ENCODE data around the gene BCDIN3D. TPM values are rescaled to one million over a fixed set of nuclear protein-coding genes. Genes with fewer than 3 reads are reported as not detected.

The BCDIN3D gene
- total RNA-seq, 1 experiment from 2014 or later: 3.3 TPM

GRCh38 chr12:49794811-49795653, 47.9 kb downstream of the BCDIN3D start:
- no peak for DNase-seq

More at GRCh38 chr12:49794811-49795653, 47.9 kb downstream of the BCDIN3D start:
- Histone ChIP-seq H3K4ac (ENCODE audit: low read depth, low read length) (no peak overlapping the region), H3K56ac (ENCODE audit: insufficient read length, low read depth, low read length) (no peak overlapping the region), H3K9me3 (ENCODE audit: control insufficient read depth, low read depth, low read length) (no peaks in the 10 kb centered on the region), H4K8ac (replicated peaks; ENCODE audit: insufficient read length, low read depth, low read length) (no peak overlapping the region), H3K79me1 (ENCODE audit: insufficient read depth, low read depth, low read length, poor library complexity, severe bottlenecking) (no peaks in the 10 kb centered on the region), H2BK15ac (ENCODE audit: low read depth, low read length) (no peak overlapping the region), H3T11ph (ENCODE audit: low read length) (no peak overlapping the region), H3K4me1 (ENCODE audit: insufficient read depth, low read length) (no peaks in the 10 kb centered on the region; the same call in 1 of the 2 replicates), H3K79me2 (ENCODE audit: insufficient read depth, low read length) (no peaks in the 10 kb centered on the region), H2BK120ac (ENCODE audit: low read depth, low read length, poor library complexity, severe bottlenecking) (no peak overlapping the region), H3K23me2 (ENCODE audit: insufficient read length, low read depth, low read length, poor library complexity, severe bottlenecking) (no peaks in the 10 kb centered on the region), H3K9ac (ENCODE audit: extremely low read depth, insufficient read length, low read length) (no peak overlapping the region), H2BK20ac (ENCODE audit: low read depth, low read length, poor library complexity, severe bottlenecking) (no peak overlapping the region), H3K14ac (ENCODE audit: insufficient read depth, low read length) (no peak overlapping the region), H3K4me2 (ENCODE audit: insufficient read depth, insufficient read length, low read length) (no peak overlapping the region), H3K23ac (ENCODE audit: insufficient read length, low read depth, low read length) (no peak overlapping the region), H3K27ac (ENCODE audit: insufficient read length, low read depth, low read length) (no peak overlapping the region), H2BK12ac (ENCODE audit: insufficient read length, low read depth, low read length) (no peak overlapping the region), H4K5ac (ENCODE audit: insufficient read length, low read depth, low read length) (no peak overlapping the region), H2AFZ (ENCODE audit: low read length) (no peak overlapping the region), H2BK5ac (ENCODE audit: insufficient read length, low read length) (no peak overlapping the region), H3K27me3 (ENCODE audit: insufficient read depth, low read length) (no peaks in the 10 kb centered on the region), H4K91ac (ENCODE audit: insufficient read length, low read depth, low read length) (no peak overlapping the region), H3K18ac (ENCODE audit: insufficient read length, low read depth, low read length) (no peak overlapping the region), H2AK5ac (ENCODE audit: insufficient read length, low read length) (no peak overlapping the region), H4K20me1 (ENCODE audit: control insufficient read depth, insufficient read depth, insufficient read length) (no peaks in the 10 kb centered on the region)
- TF ChIP-seq CTCF (conservative IDR thresholded peaks at IDR 0.05): no peak
- no CpG with 5 or more reads among the region's 32 CpGs for WGBS (ENCODE audit: extremely low coverage, insufficient read length, low lambda C conversion rate)
- peaks cover 6 to 22% (median 7%) of the 10 kb centered on the region in 3 experiments for H3K36me3 Mint-ChIP-seq (ENCODE audit: insufficient read depth in 1 of 3, low read depth in 3 of 3)
- H3K4me1 Mint-ChIP-seq: peaks cover 5 to 9% of the 10 kb centered on the region in 2 experiments
- no peaks in the 10 kb centered on the region for H3K27me3 Mint-ChIP-seq (ENCODE audit: low read depth)
- H3K27ac Mint-ChIP-seq: no peak overlapping the region
- no peaks in the 10 kb centered on the region for H3K9me3 Mint-ChIP-seq
- H3K4me3 Mint-ChIP-seq: no peak overlapping the region
